PC-9 (cell line): ENCODE data around the gene BTBD17.

Experiments
- EZH2 ChIP-seq: fragments of 200-600 bp; sonication (generic); IDR thresholded peaks from 2 replicates; pipeline ENCODE4 v1.8.0; 2017; ENCODE audit warnings: antibody characterized with exemption, low read depth
- TF ChIP-seq, protein P1 (sequence below): fragments of 200-600 bp; sonication (generic); conservative IDR thresholded peaks from 2 replicates; pipeline ENCODE4 v1.6.1; 2017; ENCODE audit warnings: mixed run types, antibody characterized with exemption, mild to moderate bottlenecking, moderate library complexity

DNA sequence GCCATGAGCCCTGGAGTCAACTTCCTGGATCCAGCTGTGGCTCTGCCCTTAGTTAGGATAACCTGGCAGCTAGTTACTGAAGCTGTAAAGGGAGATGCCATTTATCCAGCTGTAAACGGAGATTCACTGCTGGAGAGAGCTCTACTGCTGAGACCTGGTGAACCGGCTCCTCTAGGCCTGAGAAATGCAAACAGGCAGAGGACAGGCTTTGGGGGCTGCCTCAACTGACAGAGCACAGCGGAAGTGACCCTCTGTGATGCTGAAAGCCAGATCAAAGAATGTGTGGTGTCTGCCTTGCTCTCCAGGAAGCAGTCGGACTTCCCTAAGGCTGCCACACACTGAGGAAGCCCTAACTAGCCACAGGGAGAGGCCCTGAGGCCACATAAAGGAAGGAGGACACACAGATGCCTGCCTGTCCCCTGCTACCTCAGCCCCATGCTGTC is 48.4 kb upstream of the BTBD17 start:
- TF ChIP-seq, protein P1, sequence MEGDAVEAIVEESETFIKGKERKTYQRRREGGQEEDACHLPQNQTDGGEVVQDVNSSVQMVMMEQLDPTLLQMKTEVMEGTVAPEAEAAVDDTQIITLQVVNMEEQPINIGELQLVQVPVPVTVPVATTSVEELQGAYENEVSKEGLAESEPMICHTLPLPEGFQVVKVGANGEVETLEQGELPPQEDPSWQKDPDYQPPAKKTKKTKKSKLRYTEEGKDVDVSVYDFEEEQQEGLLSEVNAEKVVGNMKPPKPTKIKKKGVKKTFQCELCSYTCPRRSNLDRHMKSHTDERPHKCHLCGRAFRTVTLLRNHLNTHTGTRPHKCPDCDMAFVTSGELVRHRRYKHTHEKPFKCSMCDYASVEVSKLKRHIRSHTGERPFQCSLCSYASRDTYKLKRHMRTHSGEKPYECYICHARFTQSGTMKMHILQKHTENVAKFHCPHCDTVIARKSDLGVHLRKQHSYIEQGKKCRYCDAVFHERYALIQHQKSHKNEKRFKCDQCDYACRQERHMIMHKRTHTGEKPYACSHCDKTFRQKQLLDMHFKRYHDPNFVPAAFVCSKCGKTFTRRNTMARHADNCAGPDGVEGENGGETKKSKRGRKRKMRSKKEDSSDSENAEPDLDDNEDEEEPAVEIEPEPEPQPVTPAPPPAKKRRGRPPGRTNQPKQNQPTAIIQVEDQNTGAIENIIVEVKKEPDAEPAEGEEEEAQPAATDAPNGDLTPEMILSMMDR, result no peak
- no peak for TF ChIP-seq EZH2
